Measurements from ENCODE around the gene CPLANE2. TPM values are rescaled to one million over a fixed set of nuclear protein-coding genes. Genes with fewer than 3 reads are reported as not detected.
"Not testable (repeated sequence)": the region's sequence is repeated elsewhere in the genome, so short reads cannot be mapped to it uniquely, and the experiment has no call there.

Gene CPLANE2, protein sequence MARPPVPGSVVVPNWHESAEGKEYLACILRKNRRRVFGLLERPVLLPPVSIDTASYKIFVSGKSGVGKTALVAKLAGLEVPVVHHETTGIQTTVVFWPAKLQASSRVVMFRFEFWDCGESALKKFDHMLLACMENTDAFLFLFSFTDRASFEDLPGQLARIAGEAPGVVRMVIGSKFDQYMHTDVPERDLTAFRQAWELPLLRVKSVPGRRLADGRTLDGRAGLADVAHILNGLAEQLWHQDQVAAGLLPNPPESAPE
- polyA plus RNA-seq (ENCODE audit: insufficient read length in 3 of 3) = 1 to 10 TPM; 3.7 to 6.0 (median 5.5) TPM

DNA sequence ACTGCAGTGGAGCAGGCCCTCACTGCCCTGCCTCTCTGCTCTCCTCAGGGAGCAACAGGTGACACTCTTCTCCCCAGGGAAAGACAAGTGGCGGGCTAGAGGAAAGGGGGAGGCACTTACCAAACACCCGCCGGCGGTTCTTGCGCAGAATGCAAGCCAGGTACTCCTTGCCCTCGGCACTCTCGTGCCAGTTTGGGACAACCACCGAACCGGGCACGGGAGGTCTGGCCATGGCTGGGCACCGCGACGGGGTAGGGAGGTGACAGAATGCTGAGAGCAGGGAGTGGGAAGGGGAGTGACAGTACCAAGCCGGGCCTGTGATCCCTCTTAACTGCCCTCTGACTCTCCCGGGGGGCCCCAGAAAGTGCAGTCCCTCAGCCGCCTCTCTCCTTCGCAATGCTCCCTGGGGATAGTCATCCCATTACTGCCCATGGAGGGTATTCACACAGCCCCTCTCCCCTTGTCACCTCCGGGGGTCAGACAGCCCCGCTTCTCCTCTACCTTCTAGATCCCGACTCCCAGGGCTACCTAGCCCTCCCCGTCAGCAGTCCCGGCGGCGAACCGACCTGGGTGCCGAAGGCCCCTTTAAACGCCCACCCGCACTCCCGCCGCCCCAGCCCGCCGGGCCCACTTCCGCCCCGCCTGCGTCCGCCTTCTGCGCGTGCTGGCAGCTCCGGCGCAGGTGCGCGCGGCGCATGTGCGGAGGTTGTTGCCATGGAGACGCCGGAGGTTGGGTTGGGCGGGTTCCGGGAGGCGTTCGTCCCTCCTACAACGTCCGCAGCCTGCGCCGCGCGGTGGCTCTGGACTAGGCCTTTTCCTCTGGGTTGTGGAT, at the start of gene CPLANE2:
CPLANE2 (minus strand) TSS at position 673 of the 832 bp plus-strand sequence; CDS start at position 232, 441 bp downstream.
- DNase-seq (ENCODE audit: low read depth in 3 of 3, low spot score in 2 of 3) = peak; percentile 80 to 89 (median 86)

DNA sequence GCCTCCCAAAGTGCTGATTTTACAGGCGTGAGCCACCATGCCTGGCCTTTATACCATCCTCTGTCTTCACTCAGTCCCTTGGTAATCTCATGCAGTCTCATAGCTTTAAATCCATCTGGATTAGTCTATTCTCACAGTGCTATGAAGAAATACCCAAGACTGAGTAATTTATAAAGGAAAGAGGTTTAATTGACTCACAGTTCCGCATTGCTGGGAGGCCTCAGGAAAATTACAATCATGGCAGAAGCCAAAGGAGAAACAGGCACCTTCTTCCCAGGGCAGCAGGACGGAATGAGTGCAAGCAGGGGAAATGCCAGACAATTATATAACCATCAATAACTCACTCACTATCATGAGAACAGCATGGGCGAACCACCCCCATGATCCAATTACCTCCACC, 49.1 kb upstream of the CPLANE2 start:
- DNase-seq (ENCODE audit: low read depth in 3 of 3, low spot score in 2 of 3) = no peak

DNA sequence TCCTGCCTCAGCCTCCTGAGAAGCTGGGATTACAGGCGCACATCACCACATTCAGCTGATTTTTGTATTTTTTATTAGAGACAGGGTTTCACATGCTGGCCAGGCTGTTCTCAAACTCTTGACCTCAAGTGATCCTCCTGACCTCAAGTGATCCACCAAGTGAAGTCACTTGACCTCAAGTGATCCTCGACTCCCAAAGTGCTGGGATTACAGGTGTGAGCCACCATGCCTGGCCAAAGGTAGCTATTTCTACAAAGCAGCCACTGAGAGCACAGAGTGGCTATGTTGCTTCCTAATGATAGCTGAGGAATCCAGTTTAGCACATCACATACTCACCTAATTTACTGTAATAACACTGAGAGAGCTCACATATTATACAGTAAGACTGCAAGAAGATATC, 44.8 kb upstream of the CPLANE2 start:
- no peak for DNase-seq (ENCODE audit: low read depth in 3 of 3, low spot score in 2 of 3)

DNA sequence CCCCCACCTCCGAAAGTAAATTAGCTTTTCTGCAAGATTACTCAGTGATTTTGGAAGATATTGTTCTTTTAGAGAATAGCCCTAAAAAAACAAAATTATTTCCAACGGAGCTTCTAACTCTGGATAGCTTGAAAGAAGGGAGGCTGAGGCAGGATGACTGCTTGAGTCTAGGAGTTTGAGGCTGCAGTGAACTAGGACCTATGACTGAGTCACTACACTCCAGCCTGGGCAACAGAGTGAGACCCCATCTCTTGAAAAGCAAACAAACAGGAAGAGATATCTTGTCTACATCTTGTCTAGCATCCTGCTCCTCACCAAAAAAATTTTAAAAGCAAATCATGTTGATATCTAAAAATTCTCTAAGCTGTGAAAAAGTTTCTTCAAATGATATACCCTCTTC, 42.2 kb upstream of the CPLANE2 start:
- DNase-seq (ENCODE audit: low read depth in 3 of 3, low spot score in 2 of 3) = no peak

DNA sequence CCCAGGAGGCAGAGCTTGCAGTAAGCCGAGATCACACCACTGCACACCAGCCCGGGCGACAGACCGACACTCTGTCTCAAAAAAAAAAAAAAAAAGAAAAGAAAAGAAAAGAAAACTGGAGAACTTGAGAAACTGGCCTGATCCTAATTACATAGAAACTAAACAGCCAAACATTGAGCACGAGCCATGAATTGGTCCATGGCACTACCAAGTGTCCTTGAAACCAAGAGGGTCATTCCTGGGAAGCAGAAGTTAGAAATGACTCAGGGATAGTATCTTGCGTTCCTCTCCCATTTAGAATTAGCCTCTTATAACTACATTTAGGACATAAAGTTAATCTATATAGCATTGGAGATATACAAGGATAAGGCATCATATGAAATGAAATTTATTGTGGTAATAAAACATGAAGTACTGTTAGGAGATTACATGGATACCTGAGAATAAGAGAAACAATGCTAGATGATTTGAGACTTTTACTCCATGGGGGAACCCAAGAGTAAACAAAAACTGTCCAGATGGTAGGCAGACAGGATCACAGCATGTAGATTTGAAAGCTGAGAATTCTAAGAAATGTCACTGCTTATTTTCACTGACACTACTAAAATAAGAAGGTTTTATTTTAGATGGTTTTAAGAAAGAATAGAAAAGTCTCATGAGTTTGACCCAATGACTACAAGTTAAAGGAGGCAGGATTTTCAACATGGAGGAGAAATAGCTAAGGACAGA, 39.5 kb upstream of the CPLANE2 start:
- no peak for DNase-seq (ENCODE audit: low read depth in 3 of 3, low spot score in 2 of 3)

DNA sequence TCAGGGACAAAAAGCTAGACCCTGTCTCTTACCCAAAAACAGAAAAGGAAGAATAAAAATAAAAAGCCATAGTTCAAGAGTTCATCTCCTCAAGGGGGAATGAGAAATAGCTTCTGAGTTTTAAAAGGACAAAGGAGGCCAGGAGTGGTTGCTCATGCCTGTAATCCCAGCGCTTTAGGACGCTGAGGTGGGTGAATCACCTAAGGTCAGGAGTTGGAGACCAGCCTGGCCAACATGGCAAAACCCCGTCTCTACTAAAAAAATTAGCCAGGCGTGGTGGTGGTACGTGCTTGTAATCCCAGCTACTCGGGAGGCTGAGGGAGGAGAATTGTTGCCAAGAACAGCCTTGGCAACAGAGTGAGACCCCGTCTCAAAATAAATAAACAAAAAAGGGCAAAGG, 38.6 kb upstream of the CPLANE2 start:
- no peak for DNase-seq (ENCODE audit: low read depth in 3 of 3, low spot score in 2 of 3)

DNA sequence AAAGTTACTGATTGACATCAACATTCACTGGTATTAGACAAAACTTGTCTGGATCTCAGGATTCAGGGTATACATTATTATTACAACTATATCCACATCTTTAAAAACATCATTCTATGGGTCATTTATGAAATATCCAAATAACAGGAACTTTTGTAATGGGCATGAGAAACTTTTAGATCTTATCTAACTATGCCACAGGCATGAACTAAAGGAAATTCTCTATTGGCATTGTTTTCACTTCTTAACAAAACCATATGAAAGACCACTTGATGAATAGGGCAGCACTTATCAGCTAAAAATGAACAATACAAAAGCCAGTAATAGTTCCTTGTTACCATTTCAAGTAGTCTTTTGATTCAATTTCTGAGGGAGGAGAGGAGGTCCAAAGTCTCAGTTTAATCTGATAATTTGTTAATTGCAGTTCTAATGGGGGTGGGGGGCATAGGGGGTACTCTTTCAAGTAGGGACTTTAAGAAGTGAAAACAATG, 30.8 kb upstream of the CPLANE2 start:
- DNase-seq (ENCODE audit: low read depth in 3 of 3, low spot score in 2 of 3) = no peak

DNA sequence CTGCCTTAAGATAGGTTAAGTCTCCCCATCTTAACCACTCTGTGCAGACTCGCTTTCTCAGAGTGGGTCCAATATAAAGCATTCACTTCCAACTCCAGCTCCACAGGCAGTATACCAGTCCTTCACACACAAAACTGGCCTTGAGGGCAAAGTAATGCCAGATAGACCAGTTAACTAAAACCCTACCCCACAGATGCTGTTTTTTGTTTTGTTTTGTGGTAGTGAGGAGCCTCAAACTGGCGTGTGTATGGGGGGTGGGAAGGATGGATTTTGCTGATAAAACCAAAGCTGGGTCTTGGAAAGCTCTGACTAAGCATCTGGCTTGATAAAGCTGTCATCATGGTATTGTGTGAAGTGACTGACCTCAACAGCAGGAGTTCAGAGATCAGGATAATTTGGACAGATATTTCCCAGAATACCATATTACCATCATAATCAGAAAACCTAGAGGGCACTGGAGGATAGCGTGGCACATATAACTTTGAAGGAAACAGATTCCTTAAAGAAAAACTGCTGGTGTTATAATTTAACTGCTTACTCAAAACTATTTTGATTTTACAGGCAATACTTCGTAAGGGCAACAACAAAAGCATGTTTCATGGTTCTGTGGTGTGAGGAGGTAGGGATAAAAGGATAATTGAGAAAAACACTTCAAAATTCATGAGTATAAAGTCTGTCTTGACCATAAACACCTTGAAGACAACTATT, 29.6 kb upstream of the CPLANE2 start:
- no peak for DNase-seq (ENCODE audit: low read depth in 3 of 3, low spot score in 2 of 3)

DNA sequence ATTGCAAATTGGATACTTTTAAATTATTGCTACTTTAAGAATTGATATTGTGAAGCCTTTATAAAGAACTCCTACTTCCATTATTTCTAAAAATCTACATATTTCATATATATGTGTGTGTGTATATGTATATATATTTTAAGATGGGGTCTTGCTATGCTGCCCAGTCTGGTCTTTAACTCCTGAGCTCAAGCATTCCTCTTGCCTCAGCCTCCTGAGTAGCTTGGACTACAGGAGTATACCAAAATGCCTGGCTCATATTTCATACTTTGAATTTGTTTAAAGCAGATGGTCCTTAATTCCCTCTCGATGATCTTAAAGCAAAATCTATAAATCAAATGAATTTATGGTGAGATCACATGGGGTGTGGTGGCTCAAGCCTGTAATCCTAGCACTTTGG, 25.1 kb upstream of the CPLANE2 start:
- DNase-seq (ENCODE audit: low read depth in 3 of 3, low spot score in 2 of 3) = no peak

DNA sequence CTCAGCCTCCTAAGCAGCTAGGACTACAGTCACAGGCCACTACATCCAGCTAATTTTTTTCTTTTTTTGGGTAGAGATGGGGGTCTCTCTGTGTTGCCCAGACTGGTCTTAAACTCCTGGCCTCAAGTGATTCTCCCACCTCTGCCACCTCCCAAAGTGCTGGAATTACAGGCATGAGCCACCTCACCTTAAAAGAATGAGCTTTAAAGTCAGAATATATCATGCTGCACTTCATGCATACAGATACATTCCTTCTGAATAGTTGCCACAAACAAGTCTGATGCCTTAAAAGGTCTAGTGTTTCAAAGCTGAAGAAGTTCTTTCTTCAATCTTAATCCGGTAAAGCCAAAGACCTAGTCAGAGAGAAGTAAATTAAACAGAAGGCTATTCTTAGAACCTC, 23.8 kb upstream of the CPLANE2 start:
- no peak for DNase-seq (ENCODE audit: low read depth in 3 of 3, low spot score in 2 of 3)

DNA sequence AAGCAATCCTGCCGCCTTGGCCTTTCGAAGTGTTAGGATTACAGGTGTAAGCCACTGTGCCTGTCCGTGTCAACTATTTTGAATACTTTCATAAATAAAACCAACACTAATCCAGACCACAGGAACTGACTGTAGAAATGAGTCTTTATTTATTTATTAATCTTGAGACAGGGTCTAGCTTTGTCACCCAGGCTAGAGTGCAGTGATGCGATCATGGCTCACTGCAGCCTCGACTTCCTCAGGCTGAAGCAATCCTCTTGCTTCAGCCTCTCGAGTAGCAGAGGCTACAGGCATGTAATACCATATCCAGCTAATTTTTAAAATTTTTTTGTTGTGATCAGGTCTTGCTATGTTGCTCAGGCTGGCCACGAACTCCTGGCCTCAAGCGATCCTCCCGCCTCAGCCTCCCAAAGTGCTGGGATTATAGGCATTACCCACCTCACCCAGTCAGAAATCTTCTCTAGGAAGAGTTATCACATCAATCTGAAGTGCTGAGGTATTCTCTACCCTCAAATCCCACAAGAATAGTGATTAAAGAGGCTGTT, 21.7 kb upstream of the CPLANE2 start:
- DNase-seq (ENCODE audit: low read depth in 3 of 3, low spot score in 2 of 3) = no peak

DNA sequence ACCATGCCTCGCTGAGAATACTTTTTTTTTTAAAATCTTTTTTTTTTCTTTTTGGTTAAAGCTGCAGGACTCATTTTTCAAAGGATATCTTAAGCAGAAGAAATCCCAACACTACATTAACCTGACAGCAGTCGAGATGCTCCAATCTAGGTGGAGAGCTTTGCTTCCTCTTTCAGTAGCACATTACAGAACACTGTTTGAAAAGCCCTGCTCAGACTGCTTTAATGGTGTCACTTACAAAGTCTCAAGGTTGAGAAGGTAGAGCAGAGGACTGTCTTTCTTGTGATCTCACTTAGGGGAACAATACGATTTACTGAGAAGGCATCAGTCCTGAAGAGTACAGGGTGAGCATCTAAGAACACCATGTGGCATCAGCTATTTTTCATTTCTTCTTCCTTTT, 21.0 kb upstream of the CPLANE2 start:
- no peak for DNase-seq (ENCODE audit: low read depth in 3 of 3, low spot score in 2 of 3)

DNA sequence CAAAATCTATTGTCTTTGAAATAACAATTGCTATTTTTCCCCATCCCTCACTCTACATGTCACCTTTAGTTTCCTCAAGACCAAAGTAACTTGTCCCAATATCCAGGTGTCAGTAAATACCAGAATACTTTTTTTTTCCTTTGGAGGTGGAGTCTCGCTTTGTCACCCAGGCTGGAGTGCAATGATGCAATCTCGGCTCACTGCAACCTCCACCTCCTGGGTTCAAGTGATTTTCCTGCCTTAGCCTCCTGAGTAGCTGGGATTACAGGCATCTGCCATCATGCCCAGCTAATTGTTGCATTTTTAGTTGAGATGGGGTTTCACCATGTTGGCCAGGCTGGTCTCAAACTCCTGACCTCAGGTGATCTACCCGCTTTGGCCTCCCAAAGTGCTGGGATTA, 20.6 kb upstream of the CPLANE2 start:
- not testable (repeated sequence) for DNase-seq (ENCODE audit: low read depth in 3 of 3, low spot score in 2 of 3)

DNA sequence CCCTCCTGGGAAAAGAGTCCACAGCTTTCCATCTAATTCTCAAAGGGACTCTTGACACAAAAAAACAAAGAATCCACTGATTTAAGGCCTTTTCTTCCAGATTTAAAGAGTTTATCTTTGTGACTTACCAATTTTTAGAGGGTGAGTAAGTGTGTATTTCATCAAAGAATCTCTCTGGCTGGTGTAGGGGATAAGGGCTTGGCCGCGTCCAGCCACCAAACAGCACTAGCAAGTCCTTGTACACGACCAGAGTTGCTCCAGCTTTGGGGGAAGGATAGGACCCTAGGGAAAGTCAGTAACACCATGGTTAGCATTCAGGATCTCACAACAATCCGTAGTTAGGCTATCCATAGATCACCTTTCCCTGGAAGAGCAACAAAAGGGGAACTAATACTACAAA, 19.5 kb upstream of the CPLANE2 start:
- no peak for DNase-seq (ENCODE audit: low read depth in 3 of 3, low spot score in 2 of 3)

DNA sequence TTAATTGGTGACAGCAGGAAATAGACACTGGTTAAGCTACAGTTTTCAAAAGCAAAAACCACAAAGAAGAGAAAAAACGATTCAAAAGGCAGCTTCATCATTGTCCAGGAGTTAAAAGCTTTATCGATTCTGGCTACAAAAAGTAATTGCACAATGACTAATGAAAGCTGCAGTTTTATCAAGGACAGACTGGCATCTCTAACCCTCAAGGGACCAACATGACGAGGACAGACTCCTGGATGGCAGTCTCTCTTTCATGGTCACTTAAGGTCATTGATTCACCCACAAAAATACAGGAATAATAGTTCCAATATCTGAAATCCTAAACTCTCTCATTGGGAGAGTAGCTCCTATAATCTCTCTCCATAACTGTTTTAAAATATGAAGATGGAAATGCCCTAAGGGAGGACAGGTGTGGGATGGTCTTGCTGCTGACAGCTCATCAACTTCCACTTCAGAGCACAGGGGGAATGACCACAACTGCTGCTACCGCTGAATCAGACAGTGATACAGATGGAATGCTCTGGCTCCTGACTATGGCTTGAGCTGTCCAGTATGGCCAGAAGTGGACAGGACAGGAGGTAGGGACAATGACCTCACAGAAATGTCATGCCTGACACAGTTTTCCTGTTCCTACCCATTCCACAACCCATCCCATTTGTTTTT, 17.4 kb upstream of the CPLANE2 start:
- DNase-seq (ENCODE audit: low read depth in 3 of 3, low spot score in 2 of 3) = no peak

DNA sequence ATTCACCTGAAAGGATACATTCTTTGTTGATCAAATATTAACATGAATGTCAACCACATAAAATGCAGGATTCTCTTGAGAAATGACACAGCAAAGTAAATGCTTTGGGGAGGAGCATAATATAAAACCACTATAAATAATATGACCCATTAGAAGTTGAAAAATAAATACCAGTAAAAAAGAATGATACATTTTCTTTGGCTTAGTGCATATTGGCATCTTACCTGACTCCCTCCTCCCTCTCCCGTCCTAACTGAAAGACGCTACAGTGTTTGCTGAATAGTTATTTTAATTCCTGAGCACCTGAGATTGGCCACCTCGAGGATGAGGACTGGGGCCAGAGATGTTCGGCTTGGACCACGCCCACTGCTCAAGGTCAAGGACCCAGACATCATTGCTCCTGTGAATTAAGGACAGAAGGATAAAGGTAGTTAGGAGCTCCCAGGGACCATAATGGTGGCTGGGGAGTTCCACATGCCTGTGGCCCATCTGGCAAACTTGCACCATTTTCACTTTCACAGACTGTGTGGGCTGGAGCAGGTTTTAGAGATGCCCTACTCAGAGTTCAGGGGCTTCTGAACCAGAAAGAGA, 16.4 kb upstream of the CPLANE2 start:
- no peak for DNase-seq (ENCODE audit: low read depth in 3 of 3, low spot score in 2 of 3)

DNA sequence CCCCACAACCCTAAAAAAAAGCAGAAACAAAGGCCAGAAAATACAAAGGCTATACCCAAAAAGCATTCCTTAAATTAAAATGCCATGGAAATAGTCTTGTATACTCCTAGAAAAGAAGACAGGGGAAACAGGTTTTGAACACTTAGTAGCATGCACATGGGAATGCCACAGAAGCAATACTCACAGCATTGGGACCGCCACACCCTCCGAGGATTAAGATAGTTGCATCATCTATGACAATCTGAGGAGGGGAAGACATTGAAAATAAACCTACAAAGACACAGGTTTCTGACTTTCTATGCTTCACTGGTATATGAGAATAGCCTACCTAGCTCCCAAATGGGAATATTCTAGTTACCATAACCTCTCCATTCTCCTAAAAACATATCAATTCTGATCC, 15.9 kb upstream of the CPLANE2 start:
- DNase-seq (ENCODE audit: low read depth in 3 of 3, low spot score in 2 of 3) = no peak

DNA sequence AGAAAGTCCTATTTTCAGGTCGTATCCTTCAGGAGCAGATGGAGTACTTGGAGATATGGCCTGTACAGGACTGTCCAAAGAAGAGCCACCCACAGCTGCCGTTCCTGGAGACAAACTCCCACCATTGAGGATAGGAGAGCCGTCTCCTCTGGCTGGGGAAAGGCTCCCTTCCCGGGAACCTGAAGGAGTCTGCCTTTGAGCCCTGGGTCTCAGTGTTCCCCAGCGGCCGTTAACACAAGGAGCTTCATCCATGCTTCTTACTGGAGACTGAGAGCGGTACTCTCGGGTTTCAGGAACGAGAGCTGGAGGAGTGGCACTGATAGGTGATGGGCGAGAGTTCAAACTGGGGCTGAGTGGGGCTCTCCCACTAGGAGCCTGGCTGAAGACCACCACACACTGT, 14.4 kb upstream of the CPLANE2 start:
- no peak for DNase-seq (ENCODE audit: low read depth in 3 of 3, low spot score in 2 of 3)

DNA sequence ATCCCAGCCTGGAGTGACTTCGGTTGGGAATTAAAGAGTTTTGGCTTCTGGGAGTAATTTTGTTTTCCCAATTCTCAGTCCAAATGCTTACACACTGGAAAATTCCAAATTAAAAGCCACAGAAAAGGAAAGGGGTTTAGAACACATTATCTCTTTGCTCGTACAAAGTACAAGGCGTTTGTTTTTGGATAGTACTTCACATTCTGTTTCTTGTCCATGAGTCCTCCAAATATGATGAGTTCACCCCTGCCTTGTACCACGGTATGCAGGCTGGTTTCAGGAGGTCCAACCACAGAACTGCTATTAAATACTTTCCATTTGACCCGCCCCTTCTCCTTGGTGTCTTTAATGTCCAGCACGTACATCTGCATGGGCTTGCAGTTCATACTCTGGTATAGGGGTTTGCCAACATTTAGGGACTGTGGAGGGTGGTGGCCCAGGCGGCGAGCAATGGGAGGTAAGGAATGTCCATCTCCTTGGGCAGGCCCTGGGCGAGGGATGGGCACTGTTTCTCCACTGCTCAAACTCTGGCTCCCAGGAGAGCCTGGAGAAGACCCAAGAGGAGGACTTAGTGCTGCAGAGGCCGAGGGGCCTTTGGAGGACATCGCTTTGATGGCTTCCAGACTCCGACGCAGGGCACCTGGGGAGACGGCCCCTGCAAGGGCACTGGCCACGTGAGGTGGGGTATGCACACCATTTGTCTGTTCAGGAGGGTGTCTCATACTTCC, 13.7 kb upstream of the CPLANE2 start:
- no peak for DNase-seq (ENCODE audit: low read depth in 3 of 3, low spot score in 2 of 3)
